Measurements from ENCODE around the gene KLF1.

KLF1 gene

DNA sequence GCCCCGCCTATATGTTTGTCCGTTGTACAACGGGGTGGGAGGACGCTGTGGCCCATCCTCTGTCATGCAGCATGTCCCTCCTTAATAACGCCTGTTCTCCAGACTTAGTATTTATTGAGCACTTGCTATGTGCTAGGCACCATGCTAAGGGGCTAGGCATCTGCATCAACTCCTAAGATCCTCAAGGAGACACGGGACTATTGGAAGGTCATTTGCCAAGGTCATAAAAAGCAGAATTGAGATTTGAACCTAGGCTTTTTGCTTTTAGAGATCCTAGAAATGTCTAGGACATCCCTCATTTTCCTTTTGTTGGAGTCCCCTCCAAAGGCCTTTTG lies 50.5 kb downstream of the KLF1 start:
- no peak for DNase-seq

GRCh38 chr19:12834976-12835757 lies 51.8 kb downstream of the KLF1 start:
- peak; percentile 94 for DNase-seq

GRCh38 chr19:12834566-12834943 lies 52.4 kb downstream of the KLF1 start, which contains the start of gene RTBDN:
TSS of gene RTBDN (minus strand) at chr19:12834579. CDS start at chr19:12829979, 4,600 bp downstream.
- DNase-seq, result peak; percentile 90
